K562 (cell line): ENCODE measurements around the gene SMURF1. TPM values are rescaled to one million over a fixed set of nuclear protein-coding genes. Genes with fewer than 3 reads are reported as not detected.

Experiments used
- ATAC-seq: fragments of 200-7000 bp; cut with Tn5 transposase; 3 replicates; pipeline ENCODE4 v1.9.1; 2020; ENCODE audit warnings: moderate library complexity
- BruUV-seq: library from RNA; stranded (reverse); fragments of 400-500 nt; replicated peaks from 2 replicates; lab custom pipeline; 2021; lab: Mats Ljungman, UMichigan
- CTCF ChIA-PET: fragments of 300-600 bp; formaldehyde crosslinking; extraction: SDS; loops from one replicate; lab custom pipeline; 2021; ENCODE audit warnings: low intra/inter-chr PET ratio; lab: Yijun Ruan, JAX
- POLR2A ChIA-PET: fragments of 300-600, 350-650 bp; sonication (Branson Sonifier 250); formaldehyde crosslinking; extraction: SDS; loops from one replicate; lab custom pipeline; 2021; ENCODE audit warnings: antibody characterized with exemption, inconsistent platforms; lab: Yijun Ruan, JAX
- DNase-seq, 4 experiments: peaks; one replicate each; pipeline versions ENCODE4 v3.0.0 to v3.0.0-alpha.2; 2011 to 2018; ENCODE audit warnings: low spot score in 3 of 4, mixed read lengths in 3 of 4; ENCODE audit errors: extremely low read depth in 1 of 4
- FAIRE-seq: peaks from 2 replicates; lab custom pipeline; 2011; peaks lifted over from hg19 to GRCh38; lab: Jason Lieb, UNC
- H2AFZ ChIP-seq: 2 replicates; pipeline ENCODE4 v1.6.0; 2011; ENCODE audit warnings: low read depth, low read length, control low read depth, inconsistent platforms
- H3K27ac ChIP-seq: fragments of 200-600 bp; 3 replicates; pipeline ENCODE4 v1.8.0; 2011; ENCODE audit warnings: low read depth, mild to moderate bottlenecking, control low read depth, inconsistent platforms, low read length, moderate library complexity, mixed read lengths; ENCODE audit errors: extremely low read depth
- H3K27me3 ChIP-seq, 2 experiments: fragments of 300-600 bp in 1 of 2; 2 replicates in 1 of 2; 3 replicates in 1 of 2; pipeline versions ENCODE4 v1.6.0 to v1.8.0; 2011; ENCODE audit warnings: inconsistent platforms in 2 of 2, low read length in 2 of 2, mild to moderate bottlenecking in 1 of 2, mixed read lengths in 1 of 2, moderate library complexity in 1 of 2; ENCODE audit not compliant: control insufficient read depth in 2 of 2, insufficient read depth in 2 of 2
- H3K36me3 ChIP-seq: fragments of 300-600 bp; 3 replicates; pipeline ENCODE4 v1.8.0; 2011; ENCODE audit warnings: mild to moderate bottlenecking, low read length, inconsistent platforms; ENCODE audit not compliant: control insufficient read depth, insufficient read depth
- H3K4me1 ChIP-seq, 2 experiments: fragments of 200-600 bp in 1 of 2; replicated peaks in 1 of 2; 2 replicates in 1 of 2; 3 replicates in 1 of 2; pipeline versions ENCODE4 v1.5.1 to v1.8.0; 2011; ENCODE audit warnings: inconsistent platforms in 2 of 2, low read length in 2 of 2, mild to moderate bottlenecking in 1 of 2, mixed read lengths in 1 of 2, moderate library complexity in 1 of 2; ENCODE audit not compliant: control insufficient read depth in 2 of 2, insufficient read depth in 2 of 2
- H3K4me2 ChIP-seq: 2 replicates; pipeline ENCODE4 v1.6.1; 2011; ENCODE audit warnings: low read length, control low read depth, inconsistent platforms, mixed read lengths; ENCODE audit not compliant: insufficient read depth
- H3K4me3 ChIP-seq: fragments of 200-600 bp; sonication (generic), shearing (Covaris generic); 2 replicates; pipeline ENCODE4 v1.5.1; 2016; ENCODE audit warnings: control low read depth, inconsistent platforms
- H3K79me2 ChIP-seq: fragments of 200-600 bp; 3 replicates; pipeline ENCODE4 v1.8.0; 2011; ENCODE audit warnings: low read length, inconsistent platforms; ENCODE audit not compliant: control insufficient read depth, insufficient read depth
- H3K9ac ChIP-seq, 2 experiments: 2 replicates each; pipeline versions ENCODE4 v1.6.0 to v1.6.1; 2011; ENCODE audit warnings: low read depth in 2 of 2, low read length in 2 of 2, control low read depth in 1 of 2, inconsistent platforms in 1 of 2, mild to moderate bottlenecking in 1 of 2, mixed read lengths in 1 of 2; ENCODE audit not compliant: insufficient read depth in 1 of 2
- H3K9me1 ChIP-seq: one replicate; pipeline ENCODE4 v1.6.0; 2011; ENCODE audit warnings: inconsistent platforms, mild to moderate bottlenecking, low read length, moderate library complexity; ENCODE audit not compliant: control insufficient read depth, insufficient read depth
- H3K9me3 ChIP-seq: replicated peaks from 2 replicates; pipeline ENCODE4 v1.5.1; 2011; ENCODE audit warnings: low read depth, low read length, inconsistent platforms; ENCODE audit not compliant: control insufficient read depth, insufficient read depth
- H4K20me1 ChIP-seq: replicated peaks from 2 replicates; pipeline ENCODE4 v1.6.1; 2011; ENCODE audit warnings: low read length, inconsistent platforms, mixed read lengths; ENCODE audit not compliant: control insufficient read depth, insufficient read depth
- ADNP ChIP-seq: fragments of 200-800 bp; sonication (Bioruptor generic); IDR thresholded peaks from 2 replicates; pipeline ENCODE4 v1.6.1; 2016; ENCODE audit warnings: missing genetic modification characterization, missing compliant biosample characterization
- BRCA1 ChIP-seq, 2 experiments: fragments of 450-650 bp in 1 of 2; sonication (generic) in 1 of 2; formaldehyde crosslinking in 1 of 2; IDR thresholded peaks; 2 replicates each; pipeline versions ENCODE4 v1.5.0 to v1.6.1; 2017 to 2020; ENCODE audit warnings: mild to moderate bottlenecking in 1 of 2, missing genetic modification reagents in 1 of 2
- CHAMP1 ChIP-seq: fragments of 450-650 bp; IDR thresholded peaks from 2 replicates; pipeline ENCODE4 v1.6.1; 2016; ENCODE audit warnings: mild to moderate bottlenecking
- COPS2 ChIP-seq: fragments of 450-650 bp; conservative IDR thresholded peaks from 2 replicates; pipeline ENCODE4 v1.6.1; 2016; ENCODE audit warnings: mild to moderate bottlenecking, moderate library complexity
- ELF2 ChIP-seq: fragments of 250-450 bp; sonication (Bioruptor Pico); IDR thresholded peaks from 2 replicates; pipeline ENCODE4 v1.5.0; 2021; ENCODE audit warnings: mild to moderate bottlenecking
- GTF2E2 ChIP-seq: fragments of 200-800 bp; sonication (Bioruptor generic); IDR thresholded peaks from 2 replicates; pipeline ENCODE4 v1.6.1; 2016; ENCODE audit warnings: missing genetic modification characterization, missing compliant biosample characterization
- MBD2 ChIP-seq: sonication (generic); IDR thresholded peaks from 2 replicates; pipeline ENCODE4 v1.6.1; 2016; ENCODE audit warnings: low read depth, borderline replicate concordance
- MCM3 ChIP-seq: fragments of 450-650 bp; IDR thresholded peaks from 2 replicates; pipeline ENCODE4 v1.6.1; 2016
- VEZF1 ChIP-seq: fragments of 200-800 bp; sonication (Bioruptor generic); IDR thresholded peaks from 2 replicates; pipeline ENCODE4 v1.6.1; 2017; ENCODE audit warnings: missing genetic modification characterization, missing compliant biosample characterization
- WGBS: fragments of 100-300 bp; shearing (Covaris generic); methylation state at CpG from one replicate; pipeline ENCODE4 v1.1.6; 2016; ENCODE audit warnings: low coverage, mixed read lengths; ENCODE audit not compliant: insufficient coverage; ENCODE audit errors: missing lambda C conversion rate; 5-methylcytosine and 5-hydroxymethylcytosine counted together
- in situ Hi-C: fragments of 300-500 bp; cut with MboI; formaldehyde crosslinking; loops from 4 replicates; pipeline ENCODE4 v1.15.0; 2018; ENCODE audit warnings: inconsistent platforms, mixed read lengths
- intact Hi-C: fragments of 100-400 bp; cut with micrococcal nuclease; formaldehyde crosslinking; loops from 2 replicates; pipeline ENCODE4 v1.14.2; 2022
- polyA plus RNA-seq, 8 experiments: library from polyadenylated mRNA; depleted of rRNA in 4 of 8; stranded (reverse) in 5 of 8; unstranded in 3 of 8; fragments of >200 nt; fragmentation: Nextera tagmentation in 2 of 8; fragmentation: Illumina TruSeq in 1 of 8; extraction: Ambion mirVana in 2 of 8; extraction: Trizol in 1 of 8; gene quantifications; 2 replicates each; pipeline versions ENCODE4 v1.2.1 to v1.2.3, GENCODE V29; 2011 to 2014; ENCODE audit warnings: inconsistent platforms in 1 of 8, missing spikeins in 1 of 8
- total RNA-seq, 7 experiments: library from RNA; depleted of rRNA in 6 of 7; stranded (reverse); fragments of >200 nt in 6 of 7; fragmentation: Illumina TruSeq in 2 of 7; extraction: Trizol in 2 of 7; gene quantifications; 2 replicates each; pipeline versions ENCODE4 v1.2.1 to v1.2.3, GENCODE V29; 2011 to 2021; ENCODE audit warnings: low replicate concordance in 1 of 7

Gene SMURF1
- total and polyA plus RNA-seq, 9 of the 15 experiments (the other 6 are each of a cell fraction or from before 2014, with no cell fraction given), result 1.0 to 20.1 (median 12.6) TPM

GRCh38 chr7:99127636-99128035 lies 16.3 kb downstream of the SMURF1 start:
- in situ Hi-C loops, result no loop called here
- Histone ChIP-seq H3K4me3 (no peak overlapping the region), H3K9me3 (no peaks in the 10 kb centered on the region), H3K9ac (peak overlapping the region in 1 of 2 experiments; percentile 55; a peak in 2 of 4 replicates), H4K20me1 (peaks cover 11% of the 10 kb centered on the region), H3K9me1 (no peaks in the 10 kb centered on the region), H3K36me3 (no peaks in the 10 kb centered on the region), H2AFZ (no peak overlapping the region), H3K4me1 (peaks cover 17 to 58% of the 10 kb centered on the region in 2 experiments; a peak in 4 of 5 replicates), H3K27ac (peak overlapping the region; percentile 69; the same call in 2 of the 3 replicates), H3K27me3 (no peaks in the 10 kb centered on the region), H3K79me2 (peaks cover 90% of the 10 kb centered on the region), H3K4me2 (peak overlapping the region; percentile 87)
- ChIA-PET POLR2A (interaction anchor here (0.6 to 1.6 kb wide), 4 partner anchors 9 to 192 kb away, joined by 3 to 10 read pairs (median 5); no protein-coding TSS in a partner anchor), CTCF (no interaction called here)
- DNase-seq, result no peak
- BruUV-seq, result no TSS peak
- no peak for FAIRE-seq
- ATAC-seq, result no peak
- intact Hi-C loops, result loop anchor here (5.0 kb wide), 1 partner anchor 35 kb away; no protein-coding TSS in a partner anchor
- 41% methylated on average over 6 of the region's 6 CpGs for WGBS
- no peak for TF ChIP-seq MCM3
- TF ChIP-seq COPS2, result no peak
- TF ChIP-seq VEZF1 (CRISPR knock-in tag), result 0 out of 2 replicates have a peak, but pooled peaks have one; percentile 2
- TF ChIP-seq MBD2, result no peak
- 0 out of 2 replicates have a peak, but pooled peaks have one; percentile 26 for TF ChIP-seq ADNP (tag)
- no peak for TF ChIP-seq BRCA1 (IDR thresholded peaks at IDR 0.05)
- TF ChIP-seq BRCA1 (CRISPR knock-in tag; IDR thresholded peaks at IDR 0.05), result no peak
- no peak for TF ChIP-seq CHAMP1
- TF ChIP-seq ELF2 (CRISPR knock-in tag), result peak; percentile 64; the same call in 1 of the 2 replicates
- peak; percentile 43; the same call in 1 of the 2 replicates for TF ChIP-seq GTF2E2 (tag)
